RWPE1 (cell line): ENCODE data around the gene SLC16A4.
"Not testable (repeated sequence)": the region's sequence is repeated elsewhere in the genome, so short reads cannot be mapped to it uniquely, and the experiment has no call there.

Experiments
- CTCF ChIA-PET: fragments of 350-600 bp; sonication (Branson Sonifier 250); formaldehyde crosslinking; extraction: SDS; loops from one replicate; lab custom pipeline; 2021; lab: Yijun Ruan, JAX
- POLR2A ChIA-PET: fragments of 400-600 bp; formaldehyde crosslinking; extraction: SDS; loops from one replicate; lab custom pipeline; 2020; ENCODE audit warnings: antibody characterized with exemption; ENCODE audit not compliant: low non-redundant PET; lab: Yijun Ruan, JAX
- DNase-seq: peaks from one replicate; pipeline ENCODE4 v3.0.0; 2012; ENCODE audit warnings: low spot score
- H3K27ac ChIP-seq: fragments of 450-650 bp; 2 replicates; pipeline ENCODE4 v1.5.1; 2017
- TF ChIP-seq, protein P1 (sequence below): fragments of 450-650 bp; conservative IDR thresholded peaks from 2 replicates; pipeline ENCODE4 v1.5.1; 2017; ENCODE audit warnings: low read depth, mild to moderate bottlenecking

SLC16A4 gene

DNA sequence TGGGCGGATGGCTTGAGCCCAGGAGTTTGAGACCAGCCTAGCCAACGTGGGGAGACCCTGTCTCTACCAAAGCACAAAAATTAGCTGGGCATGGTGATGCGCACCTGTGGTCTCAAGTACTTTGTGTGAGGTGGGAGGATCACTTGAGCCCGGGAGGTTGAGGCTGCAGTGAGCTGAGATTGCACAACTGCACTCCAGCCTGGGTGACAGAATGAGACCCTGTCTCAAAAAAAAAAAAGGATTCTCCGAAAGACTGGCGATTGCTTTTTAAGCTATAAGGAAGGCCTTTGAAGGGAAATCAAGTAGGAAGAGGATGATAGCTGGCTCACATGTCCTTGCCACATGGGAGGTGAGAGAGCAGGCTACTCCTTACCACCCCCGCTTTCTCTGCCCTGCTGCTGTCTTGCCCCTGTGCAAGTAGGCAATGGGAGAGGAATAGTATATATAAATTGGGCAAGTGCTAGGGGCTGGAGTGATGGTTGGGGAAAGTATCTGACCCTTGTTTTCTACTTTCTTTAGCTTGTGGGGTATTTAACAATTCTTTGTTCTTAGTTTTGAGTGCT is 20.4 kb upstream of the SLC16A4 start:
- TF ChIP-seq, protein P1, sequence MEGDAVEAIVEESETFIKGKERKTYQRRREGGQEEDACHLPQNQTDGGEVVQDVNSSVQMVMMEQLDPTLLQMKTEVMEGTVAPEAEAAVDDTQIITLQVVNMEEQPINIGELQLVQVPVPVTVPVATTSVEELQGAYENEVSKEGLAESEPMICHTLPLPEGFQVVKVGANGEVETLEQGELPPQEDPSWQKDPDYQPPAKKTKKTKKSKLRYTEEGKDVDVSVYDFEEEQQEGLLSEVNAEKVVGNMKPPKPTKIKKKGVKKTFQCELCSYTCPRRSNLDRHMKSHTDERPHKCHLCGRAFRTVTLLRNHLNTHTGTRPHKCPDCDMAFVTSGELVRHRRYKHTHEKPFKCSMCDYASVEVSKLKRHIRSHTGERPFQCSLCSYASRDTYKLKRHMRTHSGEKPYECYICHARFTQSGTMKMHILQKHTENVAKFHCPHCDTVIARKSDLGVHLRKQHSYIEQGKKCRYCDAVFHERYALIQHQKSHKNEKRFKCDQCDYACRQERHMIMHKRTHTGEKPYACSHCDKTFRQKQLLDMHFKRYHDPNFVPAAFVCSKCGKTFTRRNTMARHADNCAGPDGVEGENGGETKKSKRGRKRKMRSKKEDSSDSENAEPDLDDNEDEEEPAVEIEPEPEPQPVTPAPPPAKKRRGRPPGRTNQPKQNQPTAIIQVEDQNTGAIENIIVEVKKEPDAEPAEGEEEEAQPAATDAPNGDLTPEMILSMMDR = no peak
- ChIA-PET POLR2A (no interaction called here), CTCF (interaction anchor here (0.6 to 5.5 kb wide), 7 partner anchors 22 to 208 kb away, joined by 3 to 69 read pairs (median 5); no protein-coding TSS in a partner anchor)
- H3K27ac ChIP-seq = no peak overlapping the region
- no peak for DNase-seq

DNA sequence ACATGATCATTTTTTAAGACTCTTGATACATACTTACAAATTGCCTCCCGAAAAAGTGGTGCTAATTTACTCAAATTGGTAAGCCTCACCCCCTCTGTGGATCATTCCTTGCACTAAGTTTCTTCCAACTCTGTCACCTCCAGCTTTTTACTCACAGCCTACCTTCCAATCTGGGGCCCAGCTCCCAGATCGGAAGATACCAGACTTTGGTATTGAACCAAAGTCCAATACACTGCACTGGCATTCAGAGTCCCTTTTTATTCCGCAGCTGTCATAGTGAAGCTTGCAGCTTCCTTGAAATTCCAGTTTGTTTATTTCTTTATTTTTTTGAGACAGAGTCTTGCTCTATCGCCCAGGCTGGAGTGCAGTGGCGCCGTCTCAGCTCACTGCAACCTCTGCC is 18.5 kb upstream of the SLC16A4 start:
- DNase-seq = no peak
- POLR2A ChIA-PET = no interaction called here

DNA sequence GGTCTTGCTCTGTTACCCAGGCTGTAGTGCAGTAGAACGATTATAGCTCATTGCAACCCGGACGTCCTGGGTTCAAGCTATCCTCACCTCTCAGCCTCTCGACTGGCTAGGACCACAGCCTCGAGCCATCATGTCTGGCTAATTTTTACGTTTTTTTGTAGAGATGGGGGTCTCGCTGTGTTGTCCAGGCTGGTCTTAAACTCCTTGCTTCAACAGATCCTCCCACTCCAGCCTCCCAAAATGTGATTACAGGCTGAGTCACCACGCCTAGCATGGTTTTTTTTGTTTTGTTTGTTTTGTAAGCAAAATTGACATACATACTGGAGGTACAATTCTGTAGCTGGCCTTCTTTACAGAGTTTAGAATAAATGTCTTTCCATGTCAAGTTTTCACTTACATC is 17.7 kb upstream of the SLC16A4 start:
- CTCF ChIA-PET = interaction anchor here (0.6 to 5.5 kb wide), 5 partner anchors 52 to 212 kb away, joined by 3 to 69 read pairs (median 5); no protein-coding TSS in a partner anchor
- no peak for DNase-seq
- POLR2A ChIA-PET = interaction anchor here (0.5 kb wide), 1 partner anchor 1259 kb away, joined by 3 read pairs; no protein-coding TSS in a partner anchor
- TF ChIP-seq, protein P1 = no peak
- no peak overlapping the region for H3K27ac ChIP-seq

More for the DNA sequence above, 18.5 kb upstream of the SLC16A4 start:
- CTCF ChIA-PET = interaction anchor here (0.6 to 5.5 kb wide), 4 partner anchors 12 to 87 kb away, joined by 3 to 69 read pairs (median 8); no protein-coding TSS in a partner anchor
- no peak overlapping the region for H3K27ac ChIP-seq
- TF ChIP-seq, protein P1 = no peak

DNA sequence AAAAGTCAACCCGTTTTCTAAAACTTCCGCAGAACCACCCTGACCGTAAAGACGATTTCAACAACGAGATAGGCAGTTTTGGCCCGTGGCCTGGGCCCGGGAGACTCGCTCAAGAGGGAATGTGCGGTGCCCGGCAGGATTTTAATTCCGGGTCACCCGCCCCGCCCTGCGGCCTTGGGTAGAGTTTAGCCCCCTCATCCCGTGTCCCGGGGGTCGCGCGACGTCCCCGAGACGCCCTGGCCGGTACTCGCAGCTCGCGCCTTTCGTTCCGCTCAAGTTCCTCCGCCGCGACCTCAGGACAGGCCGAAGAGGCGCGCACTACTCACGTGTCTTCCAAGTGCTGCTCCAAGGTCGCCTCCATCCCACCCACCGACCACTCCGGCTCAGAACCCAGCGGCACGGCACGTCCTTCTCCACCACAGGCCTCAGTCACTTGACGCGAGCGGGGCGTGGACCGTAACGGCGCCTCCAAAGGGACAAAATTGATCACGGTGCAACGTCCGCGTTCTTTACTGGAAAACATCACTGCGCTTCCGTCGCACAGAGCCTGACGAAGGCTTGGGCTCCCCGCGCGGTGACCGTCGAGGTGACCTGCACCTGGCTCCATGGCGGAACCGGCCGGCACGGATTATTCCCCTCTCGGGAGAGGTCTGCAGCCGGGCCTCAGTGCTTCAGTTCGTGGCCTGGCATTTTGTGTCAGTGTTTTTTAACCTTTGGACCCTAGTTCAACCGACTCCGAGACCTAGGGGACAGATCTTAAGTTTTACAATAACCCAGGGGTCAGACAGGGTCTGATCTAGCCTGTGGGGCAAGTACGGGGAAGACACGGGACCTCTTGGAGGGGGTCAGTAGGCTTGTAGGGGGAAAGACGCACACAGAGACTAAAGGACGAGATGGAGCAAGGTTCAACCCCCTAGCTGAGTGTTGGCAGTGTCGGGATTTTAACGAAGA is 16.7 kb upstream of the SLC16A4 start, which contains the start of gene LAMTOR5:
TSS of gene LAMTOR5 (minus strand) at position 435 of the 951 bp plus-strand sequence. CDS start at position 361, 74 bp downstream.
- peak; percentile 64 for DNase-seq
- TF ChIP-seq, protein P1 = no peak
- CTCF ChIA-PET = interaction anchor here (0.6 to 1.7 kb wide), 3 partner anchors 88 to 211 kb away, joined by 3 to 12 read pairs (median 4); no protein-coding TSS in a partner anchor
- POLR2A ChIA-PET = interaction anchor here (0.5 to 0.7 kb wide), 2 partner anchors 312 to 1260 kb away, joined by 3 read pairs; no protein-coding TSS in a partner anchor
- H3K27ac ChIP-seq = peak within 1 kb of the TSS; percentile 82

DNA sequence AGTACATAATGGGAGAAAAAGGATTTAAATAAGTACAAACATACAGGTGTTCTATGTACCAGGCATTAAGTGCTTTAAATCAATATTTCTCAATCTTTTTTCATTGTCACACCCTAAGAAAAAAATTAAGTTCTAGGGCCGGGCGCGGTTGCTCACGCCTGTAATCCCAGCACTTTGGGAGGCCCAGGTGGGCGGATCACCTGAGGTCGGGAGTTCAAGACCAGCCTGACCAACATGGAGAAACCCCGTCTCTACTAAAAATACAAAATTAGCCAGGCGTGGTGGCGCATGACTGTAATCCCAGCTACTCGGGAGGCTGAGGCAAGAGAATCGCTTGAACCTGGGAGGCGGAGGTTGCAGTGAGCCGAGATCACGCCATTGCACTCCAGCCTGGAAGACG is 15.6 kb upstream of the SLC16A4 start:
- H3K27ac ChIP-seq = peak overlapping the region; percentile 46; the same call in 1 of the 2 replicates
- POLR2A ChIA-PET, DNase-seq: not testable (repeated sequence)
- CTCF ChIA-PET = interaction anchor here (0.6 to 0.7 kb wide), 2 partner anchors 47 to 151 kb away, joined by 3 read pairs; no protein-coding TSS in a partner anchor

DNA sequence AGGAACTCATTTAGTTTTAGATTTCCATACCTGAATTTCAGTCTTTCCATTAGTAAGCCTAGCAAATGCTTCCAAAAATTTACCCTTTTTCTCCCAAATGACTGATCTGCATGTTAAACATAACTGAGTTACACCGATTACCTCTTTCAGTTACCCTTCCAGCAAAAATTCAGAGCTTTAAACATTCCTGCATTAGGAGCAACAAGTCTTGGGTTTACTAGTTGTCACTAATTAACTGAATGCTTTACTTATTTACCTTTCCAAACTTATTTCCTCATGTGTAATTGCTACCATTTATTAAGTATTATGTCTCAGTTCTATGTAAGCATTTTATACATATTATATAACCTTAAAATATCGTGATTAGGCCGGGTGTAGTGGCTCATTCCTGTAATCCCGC is 13.6 kb upstream of the SLC16A4 start:
- H3K27ac ChIP-seq = no peak overlapping the region
- CTCF ChIA-PET = interaction anchor here (0.6 kb wide), 1 partner anchor 12 kb away, joined by 6 read pairs; no protein-coding TSS in a partner anchor
- TF ChIP-seq, protein P1 = no peak
- POLR2A ChIA-PET = interaction anchor here (1.2 kb wide), 1 partner anchor 66 kb away, joined by 4 read pairs; the partner anchor contains the start of gene RBM15
- no peak for DNase-seq
